Type B pancreatic cell (in vitro differentiated cells): ENCODE results near the gene PPP2R1B. TPM values are rescaled to one million over a fixed set of nuclear protein-coding genes. Genes with fewer than 3 reads are reported as not detected.

Experiments
- DNase-seq: peaks from one replicate; pipeline ENCODE4 v3.0.0; 2021; ENCODE audit warnings: mixed read lengths; ENCODE audit not compliant: unreplicated experiment; ENCODE audit errors: extremely low spot score
- H3K27ac Mint-ChIP-seq: 2 replicates; pipeline ENCODE4 v1.8.0; 2021; ENCODE audit warnings: mild to moderate bottlenecking, mixed read lengths
- H3K27me3 Mint-ChIP-seq: 2 replicates; pipeline ENCODE4 v1.8.0; 2021; ENCODE audit warnings: mixed read lengths
- H3K36me3 Mint-ChIP-seq: 2 replicates; pipeline ENCODE4 v1.8.0; 2021; ENCODE audit warnings: mixed read lengths
- H3K4me1 Mint-ChIP-seq: one replicate; pipeline ENCODE4 v1.8.0; 2021; ENCODE audit warnings: mixed read lengths; ENCODE audit not compliant: unreplicated experiment
- H3K4me3 Mint-ChIP-seq: 2 replicates; pipeline ENCODE4 v1.8.0; 2021; ENCODE audit warnings: mild to moderate bottlenecking, mixed read lengths
- H3K9me3 Mint-ChIP-seq: 2 replicates; pipeline ENCODE4 v1.8.0; 2021; ENCODE audit warnings: mixed read lengths
- total RNA-seq: library from RNA; stranded (reverse); gene quantifications from 2 replicates; pipeline ENCODE4 v1.2.1, GENCODE V29; 2021; ENCODE audit warnings: low replicate concordance
- TF ChIP-seq, protein P1 (sequence below): fragments of 200-600 bp; sonication (generic); conservative IDR thresholded peaks from 2 replicates; pipeline ENCODE4 v1.5.0; 2021; ENCODE audit warnings: antibody characterized with exemption, mild to moderate bottlenecking

Gene PPP2R1B
- total RNA-seq, 1 donor from 2014 or later = 52.3 TPM

DNA sequence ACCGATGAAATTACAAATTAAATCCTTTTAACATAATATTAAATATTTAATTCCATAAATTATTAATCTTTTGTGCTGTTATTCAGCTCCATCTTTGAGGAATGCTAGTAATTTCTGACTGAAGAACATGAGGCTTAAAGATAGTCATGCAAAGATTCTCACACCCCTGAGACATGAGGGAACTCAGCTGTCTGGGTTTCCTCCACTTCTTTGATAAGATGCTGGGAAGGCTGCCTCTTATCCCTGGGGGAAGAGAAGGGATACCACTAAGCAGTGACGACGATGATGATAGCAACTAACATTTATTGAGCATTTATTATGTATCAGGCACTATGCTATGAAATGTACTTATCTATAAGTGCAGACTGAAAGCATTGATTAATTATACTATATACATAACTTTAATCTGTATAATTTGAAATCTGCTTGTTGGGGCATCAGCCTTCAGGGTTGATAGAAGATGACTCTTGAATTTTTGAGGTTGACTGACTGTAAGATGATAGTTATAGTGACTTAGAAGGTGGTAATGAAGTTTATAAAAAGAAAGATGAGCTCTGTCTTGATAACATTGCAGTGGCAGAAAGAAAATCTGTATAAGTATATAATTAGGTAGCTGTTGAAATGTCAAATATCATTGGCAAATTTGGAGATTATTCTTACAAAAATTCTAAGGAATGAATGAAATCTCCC is 85.6 kb downstream of the PPP2R1B start:
- no peaks in the 10 kb centered on the region for H3K4me1 Mint-ChIP-seq

More for the DNA sequence above, 85.6 kb downstream of the PPP2R1B start:
- Mint-ChIP-seq H3K9me3 (no peaks in the 10 kb centered on the region), H3K27ac (no peak overlapping the region), H3K4me3 (no peak overlapping the region), H3K36me3 (peaks cover 6% of the 10 kb centered on the region), H3K27me3 (no peaks in the 10 kb centered on the region)
- TF ChIP-seq, protein P1, sequence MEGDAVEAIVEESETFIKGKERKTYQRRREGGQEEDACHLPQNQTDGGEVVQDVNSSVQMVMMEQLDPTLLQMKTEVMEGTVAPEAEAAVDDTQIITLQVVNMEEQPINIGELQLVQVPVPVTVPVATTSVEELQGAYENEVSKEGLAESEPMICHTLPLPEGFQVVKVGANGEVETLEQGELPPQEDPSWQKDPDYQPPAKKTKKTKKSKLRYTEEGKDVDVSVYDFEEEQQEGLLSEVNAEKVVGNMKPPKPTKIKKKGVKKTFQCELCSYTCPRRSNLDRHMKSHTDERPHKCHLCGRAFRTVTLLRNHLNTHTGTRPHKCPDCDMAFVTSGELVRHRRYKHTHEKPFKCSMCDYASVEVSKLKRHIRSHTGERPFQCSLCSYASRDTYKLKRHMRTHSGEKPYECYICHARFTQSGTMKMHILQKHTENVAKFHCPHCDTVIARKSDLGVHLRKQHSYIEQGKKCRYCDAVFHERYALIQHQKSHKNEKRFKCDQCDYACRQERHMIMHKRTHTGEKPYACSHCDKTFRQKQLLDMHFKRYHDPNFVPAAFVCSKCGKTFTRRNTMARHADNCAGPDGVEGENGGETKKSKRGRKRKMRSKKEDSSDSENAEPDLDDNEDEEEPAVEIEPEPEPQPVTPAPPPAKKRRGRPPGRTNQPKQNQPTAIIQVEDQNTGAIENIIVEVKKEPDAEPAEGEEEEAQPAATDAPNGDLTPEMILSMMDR = no peak
- no peak for DNase-seq

Other genes starting within 250 kb of the PPP2R1B start
- gene LAYN, start 225.7 kb downstream of the PPP2R1B start, total RNA-seq = 9.2 and 17.9 TPM in 2 replicates
- 24.1 and 28.0 TPM in 2 replicates for gene SIK2, start 163.9 kb downstream of the PPP2R1B start, total RNA-seq
- 26.0 and 44.0 TPM in 2 replicates for gene ALG9, start 105.2 kb upstream of the PPP2R1B start, total RNA-seq
- gene FDXACB1, start 112.8 kb upstream of the PPP2R1B start, total RNA-seq = 2.6 and 2.9 TPM in 2 replicates
- 24.0 and 29.5 TPM in 2 replicates for gene CFAP68, start 113.2 kb upstream of the PPP2R1B start, total RNA-seq
- 0.48 TPM in 1 of 2 replicates, not detected in the other for gene CRYAB, start 145.4 kb upstream of the PPP2R1B start, total RNA-seq
- not detected in 2 replicates for gene HSPB2, start 146.3 kb upstream of the PPP2R1B start, total RNA-seq
- 1.8 and 7.6 TPM in 2 replicates for gene C11orf52, start 152.5 kb upstream of the PPP2R1B start, total RNA-seq
- 4.8 and 22.0 TPM in 2 replicates for gene DIXDC1, start 171.0 kb upstream of the PPP2R1B start, total RNA-seq